K562 (cell line): ENCODE measurements around the gene AIF1L.

Experiments
- EP300 ChIP-seq: IDR thresholded peaks from 2 replicates; pipeline ENCODE4 v1.6.1; 2012; ENCODE audit warnings: low read length, improper control_type of control experiment
- HEY1 ChIP-seq: fragments of 250-450 bp; sonication (Bioruptor Pico); IDR thresholded peaks from 2 replicates; pipeline ENCODE4 v1.5.0; 2020; ENCODE audit warnings: mild to moderate bottlenecking, moderate library complexity, borderline replicate concordance
- HMG20B ChIP-seq: fragments of 250-450 bp; sonication (Bioruptor Pico); IDR thresholded peaks from 2 replicates; pipeline ENCODE4 v1.5.0; 2021; ENCODE audit warnings: mild to moderate bottlenecking
- RBM39 ChIP-seq: fragments of 200-400 bp; formaldehyde crosslinking; optimal IDR thresholded peaks from 2 replicates; pipeline ENCODE3; 2018; ENCODE audit warnings: low read depth, low read length
- SMC3 ChIP-seq: conservative IDR thresholded peaks from 2 replicates; pipeline ENCODE4 v1.6.1; 2011; ENCODE audit warnings: low read depth, low read length, improper control_type of control experiment; ENCODE audit not compliant: insufficient read depth
- ZBTB49 ChIP-seq: sonication (generic); formaldehyde crosslinking; IDR thresholded peaks from 2 replicates; pipeline ENCODE4 v1.8.0; 2022; ENCODE audit warnings: missing genetic modification reagents, mild to moderate bottlenecking, borderline replicate concordance
- ZNF165 ChIP-seq: fragments of 250-450 bp; sonication (Bioruptor Pico); IDR thresholded peaks from 2 replicates; pipeline ENCODE4 v1.4.0; 2020; ENCODE audit warnings: borderline replicate concordance
- ZNF239 ChIP-seq: fragments of 250-450 bp; sonication (Bioruptor Pico); IDR thresholded peaks from 2 replicates; pipeline ENCODE4 v1.4.0; 2020; ENCODE audit warnings: mild to moderate bottlenecking
- ZNF785 ChIP-seq: fragments of 250-450 bp; sonication (Bioruptor Pico); IDR thresholded peaks from 2 replicates; pipeline ENCODE4 v1.4.0; 2020; ENCODE audit warnings: mild to moderate bottlenecking
- TF ChIP-seq, protein P1 (sequence below), 3 experiments: IDR thresholded peaks in 2 of 3; conservative IDR thresholded peaks in 1 of 3; 2 replicates each; pipeline ENCODE4 v1.5.1; 2011 to 2012; ENCODE audit warnings: low read length in 3 of 3, mild to moderate bottlenecking in 3 of 3, control low read depth in 2 of 3, improper control_type of control experiment in 1 of 3, inconsistent platforms in 1 of 3, low read depth in 1 of 3, mixed read lengths in 1 of 3, moderate library complexity in 1 of 3; ENCODE audit not compliant: insufficient read depth in 2 of 3
- TF ChIP-seq, protein P2 (sequence below): sonication (generic); formaldehyde crosslinking; IDR thresholded peaks from 2 replicates; pipeline ENCODE4 v1.8.1; 2022; ENCODE audit warnings: missing genetic modification reagents
- TF ChIP-seq, protein P3 (sequence below): fragments of 450-650 bp; IDR thresholded peaks from 2 replicates; pipeline ENCODE4 v1.6.1; 2017; ENCODE audit warnings: mild to moderate bottlenecking, moderate library complexity
- TF ChIP-seq, protein P4 (sequence below), 2 experiments: IDR thresholded peaks; 2 replicates each; pipeline ENCODE4 v1.6.1; 2012; ENCODE audit warnings: improper control_type of control experiment in 2 of 2, low read depth in 2 of 2, low read length in 2 of 2, borderline replicate concordance in 1 of 2

DNA sequence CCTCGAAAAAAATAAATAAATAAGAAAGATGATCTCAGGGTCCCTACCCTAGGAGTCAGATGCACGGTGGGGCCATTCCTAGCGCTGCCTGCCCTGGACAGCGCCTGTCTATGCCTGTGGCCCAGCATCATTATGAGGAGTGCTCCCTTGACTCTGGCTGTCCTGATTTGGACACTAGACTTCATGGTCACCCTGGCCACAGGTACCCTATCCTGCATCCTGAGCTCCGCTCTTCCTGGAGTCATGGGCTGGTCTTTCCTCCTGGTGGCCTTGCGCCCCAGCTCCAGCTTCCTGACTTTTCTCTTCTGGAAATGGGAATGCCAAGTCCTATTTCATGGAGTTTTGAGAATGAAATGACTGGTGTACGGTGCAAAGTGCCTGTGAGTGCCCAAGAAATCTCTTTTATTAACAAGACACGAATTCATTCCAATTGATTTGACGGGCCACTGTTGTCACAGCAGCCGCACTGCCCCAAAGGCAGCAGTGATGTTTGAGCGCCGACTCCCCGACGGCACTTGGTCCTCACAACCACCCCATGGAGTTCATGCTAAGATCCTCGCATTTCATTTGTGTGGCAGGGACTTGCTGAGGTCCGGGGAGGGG lies 564 bp upstream of the AIF1L start:
- TF ChIP-seq, protein P1, sequence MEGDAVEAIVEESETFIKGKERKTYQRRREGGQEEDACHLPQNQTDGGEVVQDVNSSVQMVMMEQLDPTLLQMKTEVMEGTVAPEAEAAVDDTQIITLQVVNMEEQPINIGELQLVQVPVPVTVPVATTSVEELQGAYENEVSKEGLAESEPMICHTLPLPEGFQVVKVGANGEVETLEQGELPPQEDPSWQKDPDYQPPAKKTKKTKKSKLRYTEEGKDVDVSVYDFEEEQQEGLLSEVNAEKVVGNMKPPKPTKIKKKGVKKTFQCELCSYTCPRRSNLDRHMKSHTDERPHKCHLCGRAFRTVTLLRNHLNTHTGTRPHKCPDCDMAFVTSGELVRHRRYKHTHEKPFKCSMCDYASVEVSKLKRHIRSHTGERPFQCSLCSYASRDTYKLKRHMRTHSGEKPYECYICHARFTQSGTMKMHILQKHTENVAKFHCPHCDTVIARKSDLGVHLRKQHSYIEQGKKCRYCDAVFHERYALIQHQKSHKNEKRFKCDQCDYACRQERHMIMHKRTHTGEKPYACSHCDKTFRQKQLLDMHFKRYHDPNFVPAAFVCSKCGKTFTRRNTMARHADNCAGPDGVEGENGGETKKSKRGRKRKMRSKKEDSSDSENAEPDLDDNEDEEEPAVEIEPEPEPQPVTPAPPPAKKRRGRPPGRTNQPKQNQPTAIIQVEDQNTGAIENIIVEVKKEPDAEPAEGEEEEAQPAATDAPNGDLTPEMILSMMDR (IDR thresholded peaks at IDR 0.05 in 2 of 3, conservative IDR thresholded peaks at IDR 0.05 in 1 of 3; ENCODE audit: insufficient read depth in 2 of 3, low read depth in 1 of 3, low read length in 3 of 3) = no peak
- TF ChIP-seq, protein P2, sequence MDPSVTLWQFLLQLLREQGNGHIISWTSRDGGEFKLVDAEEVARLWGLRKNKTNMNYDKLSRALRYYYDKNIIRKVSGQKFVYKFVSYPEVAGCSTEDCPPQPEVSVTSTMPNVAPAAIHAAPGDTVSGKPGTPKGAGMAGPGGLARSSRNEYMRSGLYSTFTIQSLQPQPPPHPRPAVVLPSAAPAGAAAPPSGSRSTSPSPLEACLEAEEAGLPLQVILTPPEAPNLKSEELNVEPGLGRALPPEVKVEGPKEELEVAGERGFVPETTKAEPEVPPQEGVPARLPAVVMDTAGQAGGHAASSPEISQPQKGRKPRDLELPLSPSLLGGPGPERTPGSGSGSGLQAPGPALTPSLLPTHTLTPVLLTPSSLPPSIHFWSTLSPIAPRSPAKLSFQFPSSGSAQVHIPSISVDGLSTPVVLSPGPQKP = no peak
- TF ChIP-seq, protein P3, sequence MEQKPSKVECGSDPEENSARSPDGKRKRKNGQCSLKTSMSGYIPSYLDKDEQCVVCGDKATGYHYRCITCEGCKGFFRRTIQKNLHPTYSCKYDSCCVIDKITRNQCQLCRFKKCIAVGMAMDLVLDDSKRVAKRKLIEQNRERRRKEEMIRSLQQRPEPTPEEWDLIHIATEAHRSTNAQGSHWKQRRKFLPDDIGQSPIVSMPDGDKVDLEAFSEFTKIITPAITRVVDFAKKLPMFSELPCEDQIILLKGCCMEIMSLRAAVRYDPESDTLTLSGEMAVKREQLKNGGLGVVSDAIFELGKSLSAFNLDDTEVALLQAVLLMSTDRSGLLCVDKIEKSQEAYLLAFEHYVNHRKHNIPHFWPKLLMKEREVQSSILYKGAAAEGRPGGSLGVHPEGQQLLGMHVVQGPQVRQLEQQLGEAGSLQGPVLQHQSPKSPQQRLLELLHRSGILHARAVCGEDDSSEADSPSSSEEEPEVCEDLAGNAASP = no peak
- no peak for TF ChIP-seq ZNF785 (CRISPR knock-in tag)
- TF ChIP-seq EP300 = no peak
- TF ChIP-seq, protein P4, sequence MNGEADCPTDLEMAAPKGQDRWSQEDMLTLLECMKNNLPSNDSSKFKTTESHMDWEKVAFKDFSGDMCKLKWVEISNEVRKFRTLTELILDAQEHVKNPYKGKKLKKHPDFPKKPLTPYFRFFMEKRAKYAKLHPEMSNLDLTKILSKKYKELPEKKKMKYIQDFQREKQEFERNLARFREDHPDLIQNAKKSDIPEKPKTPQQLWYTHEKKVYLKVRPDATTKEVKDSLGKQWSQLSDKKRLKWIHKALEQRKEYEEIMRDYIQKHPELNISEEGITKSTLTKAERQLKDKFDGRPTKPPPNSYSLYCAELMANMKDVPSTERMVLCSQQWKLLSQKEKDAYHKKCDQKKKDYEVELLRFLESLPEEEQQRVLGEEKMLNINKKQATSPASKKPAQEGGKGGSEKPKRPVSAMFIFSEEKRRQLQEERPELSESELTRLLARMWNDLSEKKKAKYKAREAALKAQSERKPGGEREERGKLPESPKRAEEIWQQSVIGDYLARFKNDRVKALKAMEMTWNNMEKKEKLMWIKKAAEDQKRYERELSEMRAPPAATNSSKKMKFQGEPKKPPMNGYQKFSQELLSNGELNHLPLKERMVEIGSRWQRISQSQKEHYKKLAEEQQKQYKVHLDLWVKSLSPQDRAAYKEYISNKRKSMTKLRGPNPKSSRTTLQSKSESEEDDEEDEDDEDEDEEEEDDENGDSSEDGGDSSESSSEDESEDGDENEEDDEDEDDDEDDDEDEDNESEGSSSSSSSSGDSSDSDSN (IDR thresholded peaks at IDR 0.05; ENCODE audit: borderline replicate concordance in 1 of 2, low read depth in 2 of 2, low read length in 2 of 2) = no peak
- TF ChIP-seq ZNF239 = no peak
- TF ChIP-seq HMG20B = no peak
- no peak for TF ChIP-seq ZBTB49 (CRISPR knock-in tag)
- TF ChIP-seq RBM39 = no peak
- no peak for TF ChIP-seq ZNF165 (CRISPR knock-in tag)
- TF ChIP-seq SMC3 = no peak
- no peak for TF ChIP-seq HEY1 (CRISPR knock-in tag)
